ENCODE measurements around the gene MAD1L1.

MAD1L1 gene

GRCh38 chr7:2054927-2055326 lies 177.8 kb downstream of the MAD1L1 start:
- no peak for DNase-seq

GRCh38 chr7:2053395-2053794 lies 179.3 kb downstream of the MAD1L1 start:
- no peak for DNase-seq

GRCh38 chr7:2052657-2053048 lies 180.1 kb downstream of the MAD1L1 start:
- DNase-seq: no peak

DNA sequence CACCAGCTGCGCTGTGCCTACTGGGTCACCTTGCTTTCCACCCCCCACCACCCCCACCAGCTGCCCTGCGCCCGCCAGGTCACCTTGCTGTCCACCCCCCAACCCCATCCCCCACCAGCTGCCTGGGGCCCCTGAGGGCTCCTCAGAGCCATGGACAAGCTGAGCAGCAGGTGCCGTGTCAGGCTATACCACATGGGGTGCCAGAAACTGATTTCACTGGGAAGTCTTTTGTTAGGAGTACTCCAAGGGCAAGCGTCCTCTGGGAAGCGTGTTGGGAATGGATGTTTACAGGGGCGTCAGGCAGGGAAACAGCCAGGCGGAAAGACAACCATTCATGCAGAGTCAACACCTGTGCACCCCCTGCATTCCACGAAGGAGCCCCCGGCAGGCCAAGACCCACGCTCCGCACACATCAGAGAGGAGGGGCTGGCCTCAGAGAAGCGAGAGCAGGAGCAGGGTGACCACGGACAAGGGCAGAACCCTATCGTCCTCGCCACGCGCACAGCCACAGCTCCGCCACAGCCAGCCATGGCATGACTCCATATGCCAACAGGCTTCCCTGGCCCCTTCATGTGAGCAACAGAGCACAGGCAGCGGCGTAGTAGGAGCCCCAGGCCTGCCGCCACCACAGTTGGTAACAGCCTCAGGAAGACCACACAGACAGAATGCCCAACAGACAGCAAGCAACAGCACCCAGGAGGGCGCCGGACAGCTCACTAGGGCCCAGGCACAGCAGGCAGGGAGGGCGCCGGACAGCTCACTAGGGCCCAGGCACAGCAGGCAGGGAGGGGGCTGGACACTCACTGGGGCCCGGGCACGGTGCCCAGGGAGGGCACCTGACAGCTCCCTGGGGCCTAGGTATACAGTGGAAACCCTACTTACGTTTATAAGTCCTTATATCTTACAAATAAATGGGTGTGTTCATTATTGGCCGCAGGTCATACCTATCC lies 180.8 kb downstream of the MAD1L1 start:
- no peak for DNase-seq

DNA sequence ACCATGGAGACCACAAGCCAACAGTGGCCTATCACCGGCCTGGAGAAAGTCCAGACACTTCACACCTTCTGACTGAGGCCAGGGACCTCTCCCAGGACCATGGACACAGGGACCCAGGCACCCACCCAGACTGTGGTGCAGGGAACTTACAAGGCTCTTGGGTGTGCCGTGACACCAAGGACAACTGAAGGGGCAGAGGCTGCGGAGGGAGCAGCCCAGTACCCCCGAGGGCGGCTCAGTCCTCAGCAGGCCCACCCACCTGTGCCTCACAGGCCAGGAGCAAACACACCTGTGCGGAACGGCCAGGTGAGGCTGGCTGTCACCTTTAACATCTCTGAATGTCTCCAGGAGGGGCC lies 182.3 kb downstream of the MAD1L1 start:
- no peak for DNase-seq

DNA sequence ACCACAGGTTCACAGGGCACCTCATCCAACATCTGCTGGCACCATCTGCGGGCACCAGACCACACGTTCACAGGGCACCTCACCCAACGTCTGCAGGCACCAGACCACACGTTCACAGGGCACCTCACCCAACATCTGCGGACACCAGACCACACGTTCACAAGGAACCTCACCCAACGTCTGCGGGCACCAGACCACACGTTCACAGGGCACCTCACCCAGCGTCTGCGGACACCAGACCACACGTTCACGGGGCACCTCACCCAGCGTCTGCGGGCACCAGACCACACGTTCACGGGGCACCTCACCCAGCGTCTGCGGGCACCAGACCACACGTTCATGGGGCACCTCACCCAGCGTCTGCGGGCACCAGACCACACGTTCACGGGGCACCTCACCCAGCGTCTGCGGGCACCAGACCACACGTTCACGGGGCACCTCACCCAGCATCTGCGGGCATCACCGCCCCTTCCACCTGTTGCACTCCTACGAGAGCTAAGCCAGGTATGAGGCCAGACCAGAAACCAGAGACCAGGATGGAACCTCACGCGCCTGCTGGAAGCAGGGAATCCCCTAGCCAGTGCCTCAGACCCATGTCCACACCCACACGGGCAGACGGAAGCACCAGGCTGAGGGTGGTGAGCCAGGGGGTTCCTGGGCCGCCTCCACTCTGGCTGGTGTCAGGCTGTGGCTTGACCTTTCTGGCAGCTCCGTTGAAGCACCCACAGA lies 182.8 kb downstream of the MAD1L1 start:
- no peak for DNase-seq

- no peak for DNase-seq
Observed at GRCh38 chr7:2049111-2049781, 183.5 kb downstream of the MAD1L1 start.

GRCh38 chr7:2048531-2048930 lies 184.2 kb downstream of the MAD1L1 start:
- no peak for DNase-seq

GRCh38 chr7:2048006-2048405 lies 184.7 kb downstream of the MAD1L1 start:
- DNase-seq: no peak

DNA sequence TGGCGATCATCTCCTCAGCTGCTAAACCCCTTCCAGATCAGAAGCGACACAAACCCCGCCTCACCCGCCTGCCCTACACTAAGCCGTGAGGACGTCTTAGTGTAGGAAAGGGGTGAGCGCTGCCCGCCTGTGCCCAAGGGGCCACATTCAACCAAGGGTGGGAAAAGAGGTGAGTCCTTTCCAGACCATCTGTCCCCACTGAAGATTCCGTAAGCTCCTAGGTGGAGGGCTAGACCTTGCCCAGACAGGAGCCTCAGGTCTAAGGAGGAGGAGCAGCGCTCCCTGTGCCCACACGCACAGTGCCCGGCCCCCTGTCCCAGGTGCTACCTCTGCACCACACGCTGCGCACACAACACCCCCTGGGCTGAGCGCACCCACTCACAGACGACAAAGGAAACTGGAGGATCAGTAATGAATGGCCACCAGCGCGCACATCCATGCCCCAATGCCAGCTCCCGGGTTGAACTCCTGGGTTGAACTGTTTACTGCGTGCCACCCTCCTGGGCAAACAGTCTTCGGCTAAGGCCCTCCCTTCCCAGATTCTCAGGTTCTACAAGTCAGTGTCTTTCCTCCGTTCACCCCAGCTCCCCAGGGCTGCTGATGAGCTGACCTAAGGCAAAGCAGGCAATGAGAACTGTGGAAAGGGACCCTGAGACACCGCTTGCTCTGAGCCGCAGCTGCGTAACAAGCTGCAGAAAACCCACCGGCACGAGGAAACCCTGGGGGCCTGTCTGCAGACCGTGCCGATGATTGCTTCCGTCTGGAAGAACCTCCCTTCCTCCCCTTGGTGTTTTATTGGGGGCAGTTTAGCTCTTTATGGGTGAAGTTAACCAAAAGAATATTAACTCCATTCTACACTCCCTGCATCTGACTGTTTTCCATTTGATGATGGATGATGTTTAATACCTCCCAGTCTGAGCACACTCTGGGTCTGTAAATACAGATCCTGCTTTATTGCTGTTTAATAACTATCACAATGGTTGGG lies 185.9 kb downstream of the MAD1L1 start:
- DNase-seq: no peak

DNA sequence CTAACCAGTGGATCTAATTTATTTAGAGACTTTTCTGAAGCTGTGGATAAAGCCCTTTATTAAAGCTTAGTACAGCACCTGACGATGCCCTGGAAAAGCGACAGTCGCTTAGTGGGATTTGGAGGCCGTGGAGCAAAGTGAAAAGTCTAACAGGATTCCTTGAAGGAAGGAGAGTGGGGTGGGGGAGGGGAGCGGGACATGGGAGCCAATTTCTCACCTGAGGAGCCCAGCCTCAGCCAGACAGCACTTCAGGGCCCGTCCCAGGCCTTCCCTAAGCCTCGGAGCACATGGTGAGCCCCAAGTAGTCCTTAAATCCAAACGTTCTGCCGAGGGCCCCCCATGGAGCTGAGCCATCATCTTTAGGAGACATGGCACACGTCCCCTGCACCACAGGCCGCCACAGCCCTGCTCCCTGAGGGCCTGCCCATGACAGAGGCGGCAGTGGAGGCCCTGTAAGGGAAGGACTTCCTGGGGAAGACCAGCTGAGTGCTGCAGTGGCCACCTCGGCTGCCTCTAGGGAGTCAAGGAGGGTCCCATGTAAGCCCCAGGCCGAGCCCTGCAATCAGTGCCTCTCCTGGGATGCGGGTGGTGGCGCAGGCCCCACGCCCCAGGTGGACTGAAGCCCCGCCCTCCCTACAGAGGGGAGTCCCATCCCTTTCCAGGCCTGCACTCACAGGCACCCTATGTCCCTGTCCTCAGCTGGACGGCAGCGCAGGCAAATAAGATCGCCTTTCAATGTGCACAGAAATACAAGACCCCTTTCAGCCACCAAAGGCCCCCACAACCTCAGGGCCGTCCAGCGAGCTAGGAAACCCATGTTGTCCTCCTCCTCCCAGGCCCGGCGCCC lies 187.0 kb downstream of the MAD1L1 start:
- DNase-seq: no peak

GRCh38 chr7:2044883-2045471 lies 187.8 kb downstream of the MAD1L1 start:
- DNase-seq: no peak

DNA sequence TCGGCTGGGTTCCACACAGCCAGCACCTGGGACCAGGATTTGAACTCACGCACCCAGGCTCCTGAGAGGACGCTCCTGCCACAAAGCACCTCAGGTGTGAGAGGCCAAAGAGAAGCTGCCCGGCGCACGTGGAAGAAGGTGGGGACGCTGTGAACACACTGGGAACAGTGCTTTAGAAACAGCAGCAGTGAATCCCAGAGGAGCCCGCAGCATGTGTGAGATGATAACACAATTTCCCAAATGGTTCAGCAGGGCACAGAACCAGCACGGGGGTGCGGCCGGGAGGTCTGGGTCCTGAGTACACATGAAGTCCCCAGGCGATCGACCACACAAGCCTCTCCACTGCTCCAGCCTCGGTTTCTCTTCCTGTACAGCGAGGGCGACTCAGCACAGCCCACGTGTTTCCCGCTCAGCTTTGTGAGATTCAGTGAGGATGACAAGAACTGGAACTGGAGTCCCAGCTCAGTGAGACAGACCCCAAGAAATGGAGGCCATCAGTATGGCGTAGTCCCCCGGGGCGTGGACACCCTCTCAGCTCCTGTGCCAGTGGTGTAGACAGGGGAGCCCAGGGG lies 188.3 kb downstream of the MAD1L1 start:
- no peak for DNase-seq

- no peak for DNase-seq
Observed at GRCh38 chr7:2043316-2044039, 189.3 kb downstream of the MAD1L1 start.

DNA sequence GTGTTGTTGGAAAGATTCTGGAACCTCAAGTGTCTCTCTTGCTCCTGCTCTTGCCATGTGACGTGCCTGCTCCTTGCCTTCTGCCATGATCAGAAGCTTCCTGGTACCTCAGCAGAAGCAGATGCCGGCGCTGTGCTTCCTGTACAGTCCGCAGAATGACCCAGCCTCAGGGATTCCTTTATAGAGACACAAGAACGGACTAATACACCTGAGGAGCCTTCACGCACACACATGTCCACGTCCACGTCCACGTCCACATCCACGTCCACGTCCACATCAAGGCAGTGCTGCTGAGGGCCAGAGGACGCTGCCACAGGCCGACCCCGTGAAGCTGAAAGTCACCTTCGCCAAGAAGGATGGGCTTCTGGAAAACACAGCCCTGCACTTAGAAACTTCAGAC lies 190.1 kb downstream of the MAD1L1 start:
- no peak for DNase-seq

GRCh38 chr7:2041496-2042367 lies 191.0 kb downstream of the MAD1L1 start:
- no peak for DNase-seq

DNA sequence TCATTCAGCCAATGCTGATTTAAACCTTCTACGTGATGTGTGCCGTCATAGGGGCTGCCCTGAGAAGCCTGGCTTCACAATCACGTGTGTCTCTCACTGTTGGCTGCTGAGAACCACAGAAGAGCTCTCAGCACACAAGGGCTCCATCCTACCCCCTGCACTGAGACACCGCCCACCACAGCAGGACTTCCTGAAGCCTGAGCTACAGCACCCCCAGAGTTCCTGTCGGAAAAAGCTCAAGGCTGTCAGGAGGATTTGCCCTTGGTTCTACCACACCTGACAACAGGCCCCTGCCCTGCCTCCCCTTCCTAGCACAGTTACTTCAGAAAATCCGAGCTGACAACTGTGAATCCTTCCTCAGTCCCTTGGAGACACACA lies 191.9 kb downstream of the MAD1L1 start:
- no peak for DNase-seq

GRCh38 chr7:2040201-2040892 lies 192.4 kb downstream of the MAD1L1 start:
- DNase-seq: no peak
